GM19023 (cell line): ENCODE results near the gene GOLPH3.
"Not testable (repeated sequence)": the region's sequence is repeated elsewhere in the genome, so short reads cannot be mapped to it uniquely, and the experiment has no call there.

Experiments
- ATAC-seq: cut with Tn5 transposase; IDR thresholded peaks from one replicate; pipeline ENCODE4 v1.9.1; 2021; ENCODE audit warnings: mild to moderate bottlenecking, moderate library complexity; ENCODE audit not compliant: unreplicated experiment

GOLPH3 gene

GRCh38 chr5:32172186-32172911, 1.8 kb downstream of the GOLPH3 start:
- ATAC-seq, result not testable (repeated sequence)

GRCh38 chr5:32170303-32171151, 3.6 kb downstream of the GOLPH3 start:
- no peak for ATAC-seq

GRCh38 chr5:32168460-32169033, 5.6 kb downstream of the GOLPH3 start:
- no peak for ATAC-seq

GRCh38 chr5:32165597-32165996, 8.5 kb downstream of the GOLPH3 start:
- ATAC-seq, result no peak

- ATAC-seq, result no peak
Measured at GRCh38 chr5:32163785-32164184, 10.3 kb downstream of the GOLPH3 start.

- ATAC-seq, result no peak
Measured at GRCh38 chr5:32163053-32163452, 11.1 kb downstream of the GOLPH3 start.

GRCh38 chr5:32160228-32160627, 13.9 kb downstream of the GOLPH3 start:
- no peak for ATAC-seq

GRCh38 chr5:32159328-32160072, 14.6 kb downstream of the GOLPH3 start:
- ATAC-seq, result no peak

GRCh38 chr5:32158679-32158975, 15.5 kb downstream of the GOLPH3 start:
- ATAC-seq, result no peak

GRCh38 chr5:32157078-32157477, 17.0 kb downstream of the GOLPH3 start:
- no peak for ATAC-seq

GRCh38 chr5:32156635-32157034, 17.5 kb downstream of the GOLPH3 start:
- ATAC-seq, result no peak

GRCh38 chr5:32155211-32155610, 18.9 kb downstream of the GOLPH3 start:
- ATAC-seq, result no peak

- ATAC-seq, result no peak
Measured at GRCh38 chr5:32153723-32154122, 20.4 kb downstream of the GOLPH3 start.

GRCh38 chr5:32151198-32151597, 22.9 kb downstream of the GOLPH3 start:
- no peak for ATAC-seq

- no peak for ATAC-seq
Measured at GRCh38 chr5:32150366-32150765, 23.8 kb downstream of the GOLPH3 start.

GRCh38 chr5:32147959-32148358, 26.2 kb downstream of the GOLPH3 start:
- no peak for ATAC-seq

GRCh38 chr5:32147236-32147635, 26.9 kb downstream of the GOLPH3 start:
- no peak for ATAC-seq

- no peak for ATAC-seq
Measured at GRCh38 chr5:32145378-32145777, 28.7 kb downstream of the GOLPH3 start.

- no peak for ATAC-seq
Measured at GRCh38 chr5:32144378-32145207, 29.5 kb downstream of the GOLPH3 start.

- ATAC-seq, result no peak
Measured at GRCh38 chr5:32143617-32144377, 30.3 kb downstream of the GOLPH3 start.
